Endothelial cell of umbilical vein (primary cell): ENCODE results near the gene USP28.

Experiments used
- CTCF ChIP-seq, 2 donors: IDR thresholded peaks; 1 replicate in 1 of 2; 2 replicates in 1 of 2; pipeline ENCODE4 v1.5.1; 2011; ENCODE audit warnings: low read length in 2 of 2, mild to moderate bottlenecking in 2 of 2, moderate library complexity in 2 of 2, control low read depth in 1 of 2, inconsistent platforms in 1 of 2, low read depth in 1 of 2; ENCODE audit not compliant: insufficient read depth in 1 of 2; ENCODE audit errors: extremely low read depth in 1 of 2
- EZH2 ChIP-seq: IDR thresholded peaks from 2 replicates; pipeline ENCODE4 v1.6.1; 2012; ENCODE audit warnings: borderline replicate concordance, low read depth, mild to moderate bottlenecking, moderate library complexity, low read length, inconsistent platforms; ENCODE audit not compliant: severe bottlenecking
- FOS ChIP-seq: IDR thresholded peaks from 2 replicates; pipeline ENCODE4 v1.6.1; 2011; ENCODE audit warnings: mild to moderate bottlenecking, low read length, moderate library complexity, borderline replicate concordance; ENCODE audit not compliant: insufficient read depth
- GATA2 ChIP-seq: IDR thresholded peaks from 2 replicates; pipeline ENCODE4 v1.7.0; 2011; ENCODE audit warnings: low read depth, mild to moderate bottlenecking, moderate library complexity, mixed read lengths, low read length; ENCODE audit not compliant: insufficient read length, insufficient read depth
- JUN ChIP-seq: IDR thresholded peaks from 2 replicates; pipeline ENCODE4 v1.6.1; 2011; ENCODE audit warnings: borderline replicate concordance, low read depth; ENCODE audit not compliant: insufficient read length, insufficient read depth
- MAX ChIP-seq: IDR thresholded peaks from 2 replicates; pipeline ENCODE4 v1.6.1; 2011; ENCODE audit not compliant: insufficient read depth, insufficient read length
- MYC ChIP-seq: IDR thresholded peaks from one replicate; pipeline ENCODE4 v1.6.1; 2011; ENCODE audit warnings: mild to moderate bottlenecking, low read depth, low read length
- POLR2A ChIP-seq: IDR thresholded peaks from 2 replicates; pipeline ENCODE4 v1.6.1; 2012; ENCODE audit warnings: low read depth, mild to moderate bottlenecking, control low read depth, low read length
- POLR2AphosphoS5 ChIP-seq: IDR thresholded peaks from 2 replicates; pipeline ENCODE4 v1.6.1; 2012; ENCODE audit warnings: low read depth, mild to moderate bottlenecking, control low read depth, low read length, moderate library complexity; ENCODE audit not compliant: insufficient read depth

- no peak for TF ChIP-seq CTCF (IDR thresholded peaks at IDR 0.05; ENCODE audit: extremely low read depth in 1 of 2, insufficient read depth in 1 of 2, low read depth in 1 of 2, low read length in 2 of 2)
- TF ChIP-seq GATA2: no peak
- no peak for TF ChIP-seq POLR2AphosphoS5
- TF ChIP-seq MAX: no peak
- TF ChIP-seq EZH2: no peak
- no peak for TF ChIP-seq MYC
- no peak for TF ChIP-seq POLR2A
- TF ChIP-seq JUN: no peak
- TF ChIP-seq FOS: no peak
Observed at GRCh38 chr11:113907152-113907551, 31.8 kb upstream of the USP28 start.
